IMR-90 (cell line): ENCODE results near the gene UVSSA.

Experiments
- BHLHE40 ChIP-seq: fragments of 150-350 bp; IDR thresholded peaks from 2 replicates; pipeline ENCODE4 v1.6.1; 2016; ENCODE audit warnings: mild to moderate bottlenecking, low read depth, low read length
- CEBPB ChIP-seq: IDR thresholded peaks from 2 replicates; pipeline ENCODE4 v1.6.1; 2012; ENCODE audit warnings: low read depth, low read length, improper control_type of control experiment
- CHD1 ChIP-seq: IDR thresholded peaks from 2 replicates; pipeline ENCODE4 v1.6.1; 2012; ENCODE audit warnings: low read depth, low read length, improper control_type of control experiment
- CTCF ChIP-seq: conservative IDR thresholded peaks from 2 replicates; pipeline ENCODE4 v1.5.1; 2012; ENCODE audit warnings: mild to moderate bottlenecking, low read depth, low read length, improper control_type of control experiment
- ELK1 ChIP-seq: fragments of 150-350 bp; IDR thresholded peaks from 2 replicates; pipeline ENCODE4 v1.6.1; 2016; ENCODE audit warnings: low read depth, mild to moderate bottlenecking, low read length, moderate library complexity, borderline replicate concordance
- FOS ChIP-seq: fragments of 150-350 bp; IDR thresholded peaks from 2 replicates; pipeline ENCODE4 v1.6.1; 2016; ENCODE audit warnings: low read depth, low read length
- MAZ ChIP-seq: IDR thresholded peaks from 2 replicates; pipeline ENCODE4 v1.6.1; 2012; ENCODE audit warnings: low read depth, mild to moderate bottlenecking, low read length, improper control_type of control experiment, moderate library complexity, borderline replicate concordance
- NFE2L2 ChIP-seq: fragments of 150-350 bp; IDR thresholded peaks from 2 replicates; pipeline ENCODE4 v1.6.1; 2016; ENCODE audit warnings: low read depth, mild to moderate bottlenecking, low read length
- POLR2A ChIP-seq: IDR thresholded peaks from 2 replicates; pipeline ENCODE4 v1.6.1; 2012; ENCODE audit warnings: mild to moderate bottlenecking, low read depth, low read length
- RCOR1 ChIP-seq: IDR thresholded peaks from 2 replicates; pipeline ENCODE4 v1.6.1; 2012; ENCODE audit warnings: mild to moderate bottlenecking, low read length, improper control_type of control experiment; ENCODE audit not compliant: insufficient replicate concordance
- RFX5 ChIP-seq: IDR thresholded peaks from 2 replicates; pipeline ENCODE4 v1.8.0; 2012; ENCODE audit warnings: low read depth, mild to moderate bottlenecking, low read length, moderate library complexity
- USF2 ChIP-seq: fragments of 150-350 bp; IDR thresholded peaks from 2 replicates; pipeline ENCODE4 v1.6.1; 2017; ENCODE audit warnings: mild to moderate bottlenecking, antibody characterized with exemption, low read length, low read depth

GRCh38 chr4:1354136-1354982, 7.4 kb downstream of the UVSSA start:
- no peak for TF ChIP-seq CTCF
- TF ChIP-seq MAZ: no peak
- TF ChIP-seq NFE2L2: no peak
- TF ChIP-seq BHLHE40: no peak
- no peak for TF ChIP-seq RFX5
- TF ChIP-seq CHD1: no peak
- no peak for TF ChIP-seq POLR2A
- no peak for TF ChIP-seq ELK1
- TF ChIP-seq CEBPB: no peak
- TF ChIP-seq FOS: no peak
- no peak for TF ChIP-seq USF2
- TF ChIP-seq RCOR1: no peak
